ENCODE results near the gene GDPD2.

Gene GDPD2

DNA sequence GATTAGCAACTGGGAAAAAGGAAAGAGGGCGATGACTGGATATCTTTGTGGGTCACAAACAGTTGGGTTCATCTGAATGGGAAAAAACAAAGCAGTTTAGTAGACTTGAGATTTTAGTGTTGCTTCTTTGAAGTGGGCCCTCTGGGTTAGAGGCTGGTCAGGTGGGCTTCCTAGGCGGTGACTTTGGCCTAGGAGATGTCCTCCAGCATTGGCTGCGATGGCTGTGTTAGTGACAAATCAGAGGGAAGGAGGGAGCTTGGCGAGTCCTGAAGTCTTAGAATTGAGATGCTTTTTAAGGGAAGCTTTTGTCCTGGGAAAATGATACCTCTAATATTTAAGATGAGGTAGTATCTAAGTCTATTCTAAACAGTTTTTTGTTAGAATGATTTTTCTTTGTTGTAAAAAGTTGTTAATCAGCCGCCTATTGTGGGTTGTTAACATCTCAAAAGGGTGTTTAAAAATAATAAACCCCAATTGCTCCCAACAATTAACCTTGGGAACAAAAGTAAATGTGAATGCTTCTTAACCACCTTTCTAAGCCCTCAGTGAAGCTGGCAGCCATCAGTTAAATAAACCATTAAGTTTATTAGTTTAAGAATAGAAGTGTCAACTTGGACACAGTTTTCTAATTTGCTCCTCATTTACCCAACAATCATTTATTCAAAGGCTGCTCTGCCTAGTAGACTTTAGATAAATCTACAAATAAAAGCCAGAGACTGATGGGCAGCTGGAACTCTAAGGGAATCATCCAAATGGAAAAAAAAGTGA, 53.2 kb downstream of the GDPD2 start:
- no peak for DNase-seq (ENCODE audit: low read depth)

DNA sequence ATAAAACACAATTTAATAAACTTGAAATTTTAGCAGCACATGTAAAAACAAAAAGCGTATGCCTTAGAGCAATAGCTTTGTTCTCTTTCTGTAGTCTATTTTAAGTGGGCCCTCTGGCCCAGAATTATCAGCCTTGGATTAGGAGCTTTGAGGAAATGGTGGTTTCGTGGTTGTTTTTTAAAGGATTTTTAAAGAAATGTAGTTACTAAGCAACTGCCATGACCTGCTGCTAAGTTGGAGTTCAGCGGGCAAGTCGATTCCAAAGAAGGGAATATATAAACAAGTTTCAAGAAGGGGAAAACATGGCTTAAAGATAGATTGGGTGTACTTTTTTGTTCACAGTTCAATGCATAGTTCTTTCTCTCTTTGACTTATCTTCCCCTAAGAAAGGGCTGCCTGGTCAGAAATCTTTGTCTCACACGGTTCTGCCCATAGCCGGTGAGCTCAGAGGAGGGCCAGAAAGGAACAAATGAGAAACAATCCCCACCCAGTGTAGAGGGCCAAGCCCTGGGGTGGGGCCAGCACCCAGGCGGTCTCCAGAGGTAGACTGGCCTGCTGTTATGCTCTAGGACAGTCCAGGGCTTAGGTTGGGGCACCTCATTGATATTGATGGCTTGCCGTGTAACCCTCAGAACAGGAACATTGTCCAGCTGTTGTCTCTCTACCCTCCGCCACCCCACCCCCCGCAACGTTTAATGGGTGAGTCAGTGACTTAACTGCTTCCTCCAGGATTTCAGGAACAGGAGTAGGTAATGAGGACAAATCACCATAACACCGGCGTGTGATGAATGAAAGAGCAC, 54.0 kb downstream of the GDPD2 start:
- no peak for DNase-seq (ENCODE audit: low read depth)

DNA sequence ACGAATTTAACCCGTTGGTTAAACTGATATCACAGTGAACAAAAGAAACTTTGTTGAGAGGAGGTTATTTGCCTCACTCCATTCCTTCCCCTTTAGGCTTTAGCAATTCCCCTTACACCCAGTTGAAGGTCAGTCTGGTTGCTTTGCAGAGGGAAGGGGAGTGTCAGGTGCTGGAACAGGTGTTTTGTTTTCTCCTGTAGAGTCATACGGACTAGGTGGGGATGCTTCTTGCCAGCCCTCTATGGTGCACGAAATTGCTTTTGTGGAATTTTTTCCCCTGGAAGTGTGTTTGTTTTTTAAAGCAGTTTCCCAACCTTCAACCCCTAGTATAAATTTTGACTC, 54.6 kb downstream of the GDPD2 start:
- DNase-seq (ENCODE audit: low read depth): no peak

DNA sequence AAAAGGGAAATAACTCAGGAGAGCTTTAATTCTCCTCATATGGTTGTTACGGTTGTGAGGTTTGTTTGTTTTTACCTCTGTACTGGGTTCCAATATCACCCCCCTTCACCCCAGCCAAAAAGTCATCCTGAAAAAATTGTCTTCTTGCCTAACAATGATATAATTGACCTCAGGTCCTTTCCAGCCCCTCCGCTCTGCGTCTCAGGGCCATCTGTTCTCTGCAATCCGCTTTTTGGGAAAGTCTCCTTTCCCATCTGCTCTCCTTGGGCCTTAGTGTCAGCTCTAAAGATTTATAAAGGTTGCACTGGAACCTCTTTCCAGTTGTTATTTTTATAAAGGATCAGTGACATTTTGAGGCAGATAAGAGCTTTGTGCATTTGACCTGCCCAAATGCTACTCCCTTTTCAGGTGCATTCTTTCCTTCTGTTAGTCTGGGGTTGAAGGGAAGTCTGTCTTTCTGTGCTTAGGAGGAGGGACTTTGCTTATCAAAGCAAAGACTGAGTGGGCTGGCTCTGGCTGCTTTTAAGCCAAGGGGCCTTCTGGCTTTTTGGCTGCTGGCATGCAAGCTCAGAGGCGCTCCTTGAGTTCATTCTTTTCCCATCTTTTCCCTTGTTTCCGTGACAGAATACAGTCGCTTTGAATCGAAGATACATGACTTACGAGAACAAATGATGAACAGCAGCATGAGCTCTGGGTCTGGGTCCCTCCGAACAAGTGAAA, 55.6 kb downstream of the GDPD2 start:
- no peak for DNase-seq (ENCODE audit: low read depth)

GRCh38 chrX:70479247-70479921, 56.3 kb downstream of the GDPD2 start:
- no peak for DNase-seq (ENCODE audit: low read depth)

- DNase-seq (ENCODE audit: low read depth): no peak
Observed at GRCh38 chrX:70479922-70480659, 57.0 kb downstream of the GDPD2 start.

DNA sequence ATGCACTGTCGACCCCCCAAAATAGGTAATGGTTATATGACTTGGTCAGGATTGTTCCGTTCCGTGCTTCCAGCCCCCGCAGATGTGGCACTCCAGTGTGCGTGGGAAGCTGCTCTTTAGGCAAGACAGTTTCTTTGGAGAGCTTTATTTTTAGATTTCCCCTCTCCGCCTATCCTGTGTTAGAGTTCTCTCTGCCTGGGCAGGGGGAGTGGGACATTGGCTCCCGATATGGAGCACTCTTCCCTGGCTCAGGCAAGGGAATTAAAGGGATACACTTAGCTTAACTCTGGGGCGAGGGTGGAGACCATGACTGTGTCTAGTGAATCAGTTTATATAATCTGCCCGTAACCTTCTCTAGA, 57.5 kb downstream of the GDPD2 start:
- DNase-seq (ENCODE audit: low read depth): no peak

- DNase-seq (ENCODE audit: low read depth): no peak
Observed at GRCh38 chrX:70481471-70482270, 58.6 kb downstream of the GDPD2 start.

DNA sequence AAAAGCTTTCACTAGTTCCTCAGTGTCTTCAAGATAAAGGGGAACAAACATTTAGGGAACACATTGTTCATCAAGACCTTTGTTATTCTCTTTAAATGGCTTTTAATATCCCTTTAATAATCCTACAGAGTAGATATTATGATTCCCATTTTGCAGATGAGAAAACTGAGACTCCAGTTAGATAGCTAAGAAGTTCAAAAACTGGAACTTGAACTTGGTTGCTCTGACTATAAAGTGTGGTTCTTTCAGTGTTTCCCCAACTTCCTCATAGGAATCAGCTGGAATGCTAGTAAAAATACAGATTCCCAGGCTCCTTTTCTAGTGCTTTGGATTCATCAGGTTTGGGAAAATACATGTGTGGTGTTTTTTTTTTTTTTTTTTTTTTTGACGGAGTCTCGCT, 59.2 kb downstream of the GDPD2 start:
- DNase-seq (ENCODE audit: low read depth): no peak

Measured in stimulated activated CD8-positive, alpha-beta memory T cell treated with anti-CD3 and anti-CD28 coated beads, Interleukin-4, amount 100 ng/mL, for 24 hours (primary cell).